ENCODE results near the gene SERTAD4.

Gene SERTAD4

GRCh38 chr1:210237981-210238380 lies 5.4 kb downstream of the SERTAD4 start:
- no peak overlapping the region for H3K4me3 ChIP-seq (ENCODE audit: low read depth in 1 of 2, low read length in 1 of 2)
- H3K27me3 ChIP-seq = peaks cover 84% of the 10 kb centered on the region
- no peak for TF ChIP-seq CTCF (IDR thresholded peaks at IDR 0.05)
- H3K27ac ChIP-seq = no peak overlapping the region
- no peaks in the 10 kb centered on the region for H3K9me3 ChIP-seq
- no peaks in the 10 kb centered on the region for H3K36me3 ChIP-seq
- no peaks in the 10 kb centered on the region for H3K4me1 ChIP-seq (ENCODE audit: control insufficient read depth in 1 of 2, insufficient read depth in 1 of 2, low read depth in 1 of 2, low read length in 1 of 2)

GRCh38 chr1:210239349-210240111 lies 6.9 kb downstream of the SERTAD4 start:
- H3K27me3 ChIP-seq = peaks cover 78% of the 10 kb centered on the region
- no peaks in the 10 kb centered on the region for H3K36me3 ChIP-seq
- TF ChIP-seq CTCF (IDR thresholded peaks at IDR 0.05) = no peak
- no peak overlapping the region for H3K4me3 ChIP-seq (ENCODE audit: low read depth in 1 of 2, low read length in 1 of 2)
- H3K27ac ChIP-seq = no peak overlapping the region
- no peaks in the 10 kb centered on the region for H3K4me1 ChIP-seq (ENCODE audit: control insufficient read depth in 1 of 2, insufficient read depth in 1 of 2, low read depth in 1 of 2, low read length in 1 of 2)
- no peaks in the 10 kb centered on the region for H3K9me3 ChIP-seq

- H3K27me3 ChIP-seq = peaks cover 78% of the 10 kb centered on the region
- no peak for TF ChIP-seq CTCF (IDR thresholded peaks at IDR 0.05)
These were observed 8.5 kb downstream of the SERTAD4 start for GRCh38 chr1:210241121-210241520.

GRCh38 chr1:210244746-210245367 lies 12.3 kb downstream of the SERTAD4 start:
- no peaks in the 10 kb centered on the region for H3K4me1 ChIP-seq (ENCODE audit: control insufficient read depth in 1 of 2, insufficient read depth in 1 of 2, low read depth in 1 of 2, low read length in 1 of 2)
- H3K36me3 ChIP-seq = no peaks in the 10 kb centered on the region
- no peak overlapping the region for H3K27ac ChIP-seq
- no peak for TF ChIP-seq CTCF (IDR thresholded peaks at IDR 0.05)
- H3K27me3 ChIP-seq = peaks cover 78% of the 10 kb centered on the region
- no peak overlapping the region for H3K4me3 ChIP-seq (ENCODE audit: low read depth in 1 of 2, low read length in 1 of 2)
- no peaks in the 10 kb centered on the region for H3K9me3 ChIP-seq

More at GRCh38 chr1:210241121-210241520, 8.5 kb downstream of the SERTAD4 start:
- no peaks in the 10 kb centered on the region for H3K36me3 ChIP-seq
- no peaks in the 10 kb centered on the region for H3K4me1 ChIP-seq (ENCODE audit: control insufficient read depth in 1 of 2, insufficient read depth in 1 of 2, low read depth in 1 of 2, low read length in 1 of 2)
- no peak overlapping the region for H3K27ac ChIP-seq
- no peaks in the 10 kb centered on the region for H3K9me3 ChIP-seq
- no peak overlapping the region for H3K4me3 ChIP-seq (ENCODE audit: low read depth in 1 of 2, low read length in 1 of 2)

DNA sequence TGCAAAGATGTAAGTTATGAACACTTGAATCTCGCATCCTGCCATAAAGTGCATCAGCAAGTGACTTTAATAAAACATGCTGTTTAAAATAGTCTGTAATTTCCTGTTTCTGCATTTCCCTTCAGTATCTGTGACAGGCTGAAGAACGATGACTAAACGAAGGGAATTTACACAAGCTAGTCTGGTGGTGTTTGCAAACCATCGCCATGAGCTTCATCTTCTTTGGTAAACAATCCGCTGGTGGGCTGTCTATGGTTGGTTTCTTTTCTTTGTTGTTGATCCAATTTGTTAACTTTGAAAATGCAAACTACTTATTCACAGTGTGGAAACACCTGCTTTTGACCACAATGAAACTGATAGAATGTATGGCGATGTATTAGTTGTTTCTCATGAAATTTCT lies 13.9 kb downstream of the SERTAD4 start:
- peaks cover 85% of the 10 kb centered on the region for H3K27me3 ChIP-seq

More for the DNA sequence above, 13.9 kb downstream of the SERTAD4 start:
- Histone ChIP-seq H3K36me3 (no peaks in the 10 kb centered on the region), H3K4me3 (ENCODE audit: low read depth in 1 of 2, low read length in 1 of 2) (no peak overlapping the region), H3K9me3 (no peaks in the 10 kb centered on the region), H3K27ac (no peak overlapping the region), H3K4me1 (ENCODE audit: control insufficient read depth in 1 of 2, insufficient read depth in 1 of 2, low read depth in 1 of 2, low read length in 1 of 2) (peaks cover 0 to 3% of the 10 kb centered on the region in 2 experiments)
- no peak for TF ChIP-seq CTCF (IDR thresholded peaks at IDR 0.05)
